GM21576 (cell line): Measurements from ENCODE around the gene MIR17HG.
"Not testable (repeated sequence)": the region's sequence is repeated elsewhere in the genome, so short reads cannot be mapped to it uniquely, and the experiment has no call there.

ENCODE experiments used
- ATAC-seq: cut with Tn5 transposase; IDR thresholded peaks from one replicate; pipeline ENCODE4 v1.9.1; 2021; ENCODE audit warnings: mild to moderate bottlenecking, moderate library complexity; ENCODE audit not compliant: unreplicated experiment

MIR17HG gene

DNA sequence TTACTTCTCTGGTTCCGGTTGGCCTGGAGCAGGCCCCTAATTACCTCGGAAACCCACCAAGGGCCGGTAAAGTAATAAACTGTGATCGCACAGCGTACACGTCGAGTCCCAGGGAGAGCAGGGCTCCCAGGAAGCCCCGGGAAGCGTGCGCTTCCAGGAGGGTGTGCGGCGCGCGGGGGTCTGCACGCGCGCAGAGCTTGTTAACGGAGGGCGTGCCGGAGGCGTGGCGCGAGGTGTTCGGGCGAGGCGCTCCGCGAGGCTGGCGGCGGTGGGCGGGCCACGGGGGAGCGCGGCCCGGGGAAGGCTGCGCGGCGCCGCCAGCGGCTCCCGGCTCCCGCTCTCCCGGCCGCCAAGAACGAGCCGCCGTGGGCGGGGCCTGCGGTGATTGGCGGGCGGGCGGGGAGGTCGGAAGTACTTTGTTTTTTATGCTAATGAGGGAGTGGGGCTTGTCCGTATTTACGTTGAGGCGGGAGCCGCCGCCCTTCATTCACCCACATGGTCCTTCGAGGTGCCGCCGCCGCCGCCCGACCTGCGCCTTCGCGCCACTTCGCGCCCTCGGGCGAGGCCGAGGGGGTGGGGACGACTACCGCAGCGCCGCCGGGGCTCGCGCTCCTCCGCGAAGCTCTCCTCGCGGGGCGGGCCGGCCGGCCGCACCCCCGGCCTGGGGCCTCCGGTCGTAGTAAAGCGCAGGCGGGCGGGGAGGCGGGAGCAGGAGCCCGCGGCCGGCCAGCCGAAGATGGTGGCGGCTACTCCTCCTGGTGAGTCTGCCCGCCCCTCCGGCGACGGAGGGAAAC, at the start of gene MIR17HG:
TSS of gene MIR17HG (plus strand) at position 486 of the 794 bp plus-strand sequence.
- ATAC-seq: peak; percentile 55

DNA sequence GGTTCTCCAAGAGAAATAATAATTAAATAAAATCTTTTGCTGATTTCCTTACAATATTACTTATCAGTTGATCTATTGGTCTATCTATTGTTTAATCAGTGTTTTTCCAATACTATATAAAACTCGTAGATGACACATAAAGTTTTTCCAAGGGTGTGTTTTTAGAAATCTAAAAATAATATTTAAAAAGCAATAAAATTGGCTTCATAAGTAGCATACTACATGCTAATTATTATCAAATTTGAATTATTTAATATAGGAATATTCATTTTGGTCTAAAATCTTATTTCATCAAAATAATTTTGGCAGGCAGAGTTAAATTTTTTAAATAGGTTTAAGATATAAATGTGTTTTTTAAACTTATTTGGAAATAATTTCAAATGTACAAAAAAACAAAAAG, 49.4 kb upstream of the MIR17HG start:
- ATAC-seq: no peak

DNA sequence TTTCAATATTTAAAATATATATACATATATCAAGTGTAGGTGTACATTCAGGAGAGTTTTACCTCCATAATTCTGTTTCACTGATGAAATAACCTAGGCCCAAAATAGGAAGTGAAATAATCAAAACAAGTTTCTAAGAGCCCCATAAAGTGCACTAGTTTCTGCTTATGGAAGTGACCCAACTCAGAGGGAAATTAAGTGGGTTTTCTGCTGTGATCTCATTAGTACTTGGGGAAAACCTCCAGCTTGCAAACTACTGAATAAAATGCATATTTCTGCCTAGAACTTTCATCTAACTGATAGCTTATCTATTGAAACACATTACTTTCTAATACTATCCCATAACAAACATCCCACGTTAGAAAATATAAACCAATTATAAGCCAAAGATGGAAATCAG, 45.4 kb upstream of the MIR17HG start:
- ATAC-seq: peak; percentile 90

- no peak for ATAC-seq
Observed at GRCh38 chr13:91303031-91303430, 44.5 kb upstream of the MIR17HG start.

GRCh38 chr13:91304741-91305140, 42.7 kb upstream of the MIR17HG start:
- ATAC-seq: no peak

DNA sequence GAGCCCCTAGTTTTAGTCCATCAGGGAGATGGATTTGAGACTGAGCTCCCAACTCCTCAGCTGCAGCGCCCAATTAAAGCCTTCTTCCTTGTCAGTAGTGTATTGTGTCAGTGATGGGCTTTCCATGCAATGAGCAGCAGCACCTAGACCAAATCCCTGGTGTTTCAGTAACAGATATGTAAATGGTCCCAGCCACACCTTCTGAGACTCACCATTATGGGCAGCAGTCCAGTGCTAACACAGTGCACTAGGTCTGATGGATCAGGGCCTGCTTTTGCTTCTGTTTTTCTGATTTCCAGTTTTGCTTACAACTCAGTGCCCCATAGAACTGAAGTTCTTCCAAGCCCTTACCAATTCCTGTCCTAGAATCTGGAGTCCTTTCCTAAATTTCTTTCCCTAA, 41.8 kb upstream of the MIR17HG start:
- no peak for ATAC-seq

DNA sequence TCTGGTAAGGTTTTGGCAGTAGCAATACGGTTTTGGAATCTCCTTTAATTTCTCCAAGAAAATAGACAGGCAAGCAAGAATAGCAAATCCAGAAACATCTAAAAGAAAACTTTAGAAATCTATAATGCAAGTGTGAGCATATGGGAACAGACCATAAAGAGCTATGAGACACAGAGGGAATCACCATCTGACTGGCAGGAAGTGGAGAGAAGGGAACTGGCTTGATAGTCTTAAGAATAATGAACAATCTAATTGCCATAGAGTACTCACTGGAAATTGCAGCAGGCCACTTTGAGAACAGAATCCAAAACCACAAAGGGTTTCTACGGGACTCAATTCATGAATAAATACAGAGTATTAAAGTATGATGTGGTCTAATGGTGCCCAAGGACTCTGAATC, 39.6 kb upstream of the MIR17HG start:
- ATAC-seq: no peak

- no peak for ATAC-seq
Observed at GRCh38 chr13:91308299-91308698, 39.2 kb upstream of the MIR17HG start.

- no peak for ATAC-seq
Observed at GRCh38 chr13:91311491-91311890, 36.0 kb upstream of the MIR17HG start.

DNA sequence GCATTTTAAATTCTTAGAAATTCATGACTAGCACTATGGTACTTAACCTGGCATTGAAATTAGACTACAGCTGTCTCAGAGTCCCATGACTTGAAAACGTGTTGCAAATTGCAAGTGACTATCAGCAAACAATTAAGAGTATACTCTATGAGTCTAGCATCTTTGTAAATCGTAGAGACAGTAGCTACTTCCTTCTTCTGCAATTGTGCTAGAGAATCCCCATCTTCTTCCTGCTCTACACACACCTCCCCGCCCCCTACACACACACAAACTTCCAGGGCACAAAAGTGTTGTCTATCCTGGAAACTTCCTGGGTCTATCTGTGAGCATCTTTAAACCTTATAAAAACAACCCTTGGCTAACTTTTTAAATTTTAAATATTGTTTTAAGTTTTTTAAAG, 35.2 kb upstream of the MIR17HG start:
- peak; percentile 35 for ATAC-seq

GRCh38 chr13:91313103-91313502, 34.4 kb upstream of the MIR17HG start:
- ATAC-seq: peak; percentile 86

GRCh38 chr13:91313581-91313980, 33.9 kb upstream of the MIR17HG start:
- peak; percentile 50 for ATAC-seq

GRCh38 chr13:91314888-91315287, 32.6 kb upstream of the MIR17HG start:
- ATAC-seq: no peak

- no peak for ATAC-seq
Observed at GRCh38 chr13:91318886-91319285, 28.6 kb upstream of the MIR17HG start.

DNA sequence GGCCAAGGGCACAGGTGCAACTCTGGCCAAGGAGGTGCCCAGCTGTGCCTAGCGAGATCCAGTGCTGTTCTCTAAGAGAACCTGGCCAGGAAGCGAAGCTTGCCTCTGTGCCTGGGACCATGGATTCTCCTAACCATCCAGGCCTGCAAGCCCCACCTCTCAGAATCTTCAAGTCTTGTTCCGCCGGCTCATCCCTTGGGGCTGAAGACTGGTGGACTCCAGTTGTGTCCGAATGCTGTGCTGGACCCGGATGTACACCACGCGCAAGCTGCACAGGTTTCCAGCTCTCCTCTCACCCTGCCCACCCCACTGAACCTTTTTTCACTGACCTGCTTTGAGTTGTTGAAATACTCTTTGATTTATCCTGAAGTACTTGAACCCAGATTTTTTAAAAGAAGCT, 27.5 kb upstream of the MIR17HG start:
- no peak for ATAC-seq

GRCh38 chr13:91320990-91321389, 26.5 kb upstream of the MIR17HG start:
- not testable (repeated sequence) for ATAC-seq

DNA sequence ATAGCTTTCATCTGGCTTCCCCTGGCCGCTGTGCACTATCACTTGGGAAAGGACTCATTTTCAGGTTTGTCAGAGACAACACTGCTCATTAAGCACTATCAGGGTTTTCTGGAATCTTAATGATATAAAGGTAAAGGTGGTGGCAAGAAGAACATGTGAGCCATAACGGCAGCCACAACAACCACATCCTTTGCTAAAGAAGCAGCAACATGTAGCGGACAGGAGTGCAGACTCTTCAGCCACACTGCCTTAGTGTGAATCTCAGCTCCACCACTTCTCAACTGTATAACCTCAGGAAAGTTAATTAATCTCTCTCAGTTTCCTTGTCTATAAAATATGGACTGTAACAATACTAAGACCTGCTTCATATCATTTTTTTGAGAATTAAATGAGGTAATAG, 24.1 kb upstream of the MIR17HG start:
- no peak for ATAC-seq

GRCh38 chr13:91326146-91326545, 21.3 kb upstream of the MIR17HG start:
- no peak for ATAC-seq

DNA sequence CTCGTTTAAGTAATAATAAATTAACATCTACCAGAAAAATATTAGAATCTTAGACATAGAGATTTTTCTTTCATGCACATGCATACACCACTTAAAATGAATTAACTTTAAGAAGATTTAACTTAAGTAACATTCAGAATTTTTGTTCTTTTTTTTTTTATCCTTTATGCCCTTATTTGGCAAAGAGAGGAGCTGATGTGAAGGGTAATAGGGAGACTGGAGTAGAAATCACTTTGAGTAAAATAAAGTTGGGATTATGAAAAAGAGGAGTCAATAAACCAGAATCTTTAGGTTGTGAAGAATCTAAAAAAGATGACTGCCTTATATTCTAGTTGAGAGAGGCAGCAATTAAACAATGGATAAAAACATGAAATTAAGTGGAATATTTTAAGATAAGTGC, 18.8 kb upstream of the MIR17HG start:
- no peak for ATAC-seq

DNA sequence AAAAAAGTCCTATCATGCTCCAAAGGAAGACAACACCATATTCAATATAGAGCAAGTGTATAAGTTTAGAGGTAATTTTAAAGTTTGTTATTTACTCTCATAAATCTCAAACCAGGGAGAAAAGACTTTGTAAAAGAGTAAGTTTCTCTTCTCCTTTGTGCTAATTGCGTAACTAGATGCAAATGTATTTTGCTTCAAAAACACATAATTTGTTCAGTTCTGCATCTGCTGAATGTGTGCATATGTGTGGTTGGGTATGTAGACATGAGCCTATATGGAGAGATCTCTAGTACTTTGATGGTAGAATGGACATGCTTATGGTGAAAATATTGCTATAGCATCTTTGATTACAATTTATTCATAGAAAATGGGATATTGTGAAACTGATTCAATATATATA, 17.8 kb upstream of the MIR17HG start:
- no peak for ATAC-seq

DNA sequence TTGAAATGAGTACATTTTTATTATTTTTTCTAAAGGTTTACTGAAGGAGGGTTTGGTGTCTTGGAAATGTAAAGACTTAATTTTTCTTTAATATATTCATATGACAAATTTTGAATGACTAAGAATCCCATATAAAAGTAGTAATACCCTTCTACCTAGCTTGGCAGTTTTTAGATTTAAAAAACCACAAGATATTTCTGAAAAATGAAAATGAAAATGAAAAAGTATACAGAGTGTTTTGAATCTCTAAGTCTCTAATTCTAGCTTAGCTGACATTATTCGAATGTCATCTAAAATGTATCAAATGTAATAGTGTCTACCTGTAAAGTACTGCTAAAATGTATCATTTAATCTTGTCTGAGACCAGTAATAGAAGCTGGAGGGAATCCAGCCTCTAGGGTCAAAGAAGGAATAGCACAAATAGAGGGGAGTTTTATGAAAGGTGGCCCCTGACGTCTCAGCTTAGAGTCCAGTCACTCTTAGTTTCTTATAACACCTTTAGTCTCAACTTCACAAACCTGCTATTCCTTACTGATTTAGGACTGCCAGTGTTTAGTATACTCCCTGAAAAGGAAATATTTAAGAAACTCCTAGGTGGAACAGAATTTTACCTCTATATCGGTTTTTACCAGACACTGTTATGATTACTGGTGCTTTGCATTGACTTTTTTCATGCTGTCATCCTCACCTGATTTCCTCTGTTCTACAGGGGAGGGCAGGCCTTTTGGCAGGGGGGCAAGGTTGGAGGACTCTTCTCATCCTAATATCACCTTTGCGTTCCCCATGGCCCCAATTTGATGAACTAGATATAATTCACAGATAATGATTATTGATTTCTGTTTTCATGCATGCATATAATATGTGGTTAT, 16.2 kb upstream of the MIR17HG start:
- peak; percentile 84 for ATAC-seq

- no peak for ATAC-seq
Observed at GRCh38 chr13:91346062-91346461, 1.4 kb upstream of the MIR17HG start.
